ES-I3 (cell line): Measurements from ENCODE around the gene COMMD4.
A peak's percentile ranks its signal among the peaks of the same experiment; 100 is the strongest.
"Not testable (repeated sequence)": the region's sequence is repeated elsewhere in the genome, so short reads cannot be mapped to it uniquely, and the experiment has no call there.

Source experiments
- H3K36me3 ChIP-seq: 2 replicates; pipeline ENCODE4 v1.6.1; 2013; ENCODE audit warnings: mild to moderate bottlenecking, low read length, control low read depth, moderate library complexity; ENCODE audit not compliant: insufficient read depth
- H3K4me1 ChIP-seq: 2 replicates; pipeline ENCODE4 v1.6.1; 2013; ENCODE audit warnings: mild to moderate bottlenecking, control low read depth, low read length; ENCODE audit not compliant: insufficient read depth
- H3K9ac ChIP-seq: 2 replicates; pipeline ENCODE4 v1.6.1; 2013; ENCODE audit warnings: low read depth, mild to moderate bottlenecking, low read length, moderate library complexity
- H3K9me3 ChIP-seq: 2 replicates; pipeline ENCODE4 v1.6.1; 2013; ENCODE audit warnings: mild to moderate bottlenecking, low read length, moderate library complexity; ENCODE audit not compliant: control insufficient read depth, insufficient read depth

COMMD4 gene

DNA sequence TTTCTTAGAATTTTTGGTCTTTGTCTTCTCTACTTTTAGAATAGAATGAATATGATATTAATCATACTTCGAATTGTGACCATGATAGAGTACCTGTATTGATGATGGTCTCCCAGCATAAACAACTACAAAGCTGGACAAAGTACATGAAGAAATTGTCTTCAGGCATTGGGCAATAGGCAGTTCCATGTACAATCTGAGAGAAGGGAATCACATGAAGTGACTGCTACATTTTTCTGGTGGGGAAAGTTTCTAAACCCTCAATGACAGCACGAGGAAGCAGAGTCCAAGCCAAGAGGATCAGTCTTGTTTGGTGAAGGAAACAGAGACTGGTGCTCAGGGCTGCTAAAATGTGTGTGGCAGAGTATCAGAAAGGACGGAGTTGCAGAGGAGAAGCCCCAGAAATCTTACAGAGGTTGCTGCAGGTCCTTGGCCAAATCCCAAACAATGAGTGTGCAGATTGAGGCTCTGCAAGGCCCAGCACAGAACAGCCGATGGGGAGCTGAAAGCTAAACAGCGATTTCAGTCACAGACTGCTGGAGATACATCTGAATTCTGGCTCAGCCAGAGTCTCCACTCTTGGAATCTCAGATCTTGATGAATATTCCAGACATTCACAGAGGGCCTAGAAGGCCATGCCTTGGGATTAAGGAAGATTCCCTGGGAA is 16.5 kb upstream of the COMMD4 start:
- not testable (repeated sequence) for H3K4me1 ChIP-seq, H3K36me3 ChIP-seq, H3K9me3 ChIP-seq, H3K9ac ChIP-seq

DNA sequence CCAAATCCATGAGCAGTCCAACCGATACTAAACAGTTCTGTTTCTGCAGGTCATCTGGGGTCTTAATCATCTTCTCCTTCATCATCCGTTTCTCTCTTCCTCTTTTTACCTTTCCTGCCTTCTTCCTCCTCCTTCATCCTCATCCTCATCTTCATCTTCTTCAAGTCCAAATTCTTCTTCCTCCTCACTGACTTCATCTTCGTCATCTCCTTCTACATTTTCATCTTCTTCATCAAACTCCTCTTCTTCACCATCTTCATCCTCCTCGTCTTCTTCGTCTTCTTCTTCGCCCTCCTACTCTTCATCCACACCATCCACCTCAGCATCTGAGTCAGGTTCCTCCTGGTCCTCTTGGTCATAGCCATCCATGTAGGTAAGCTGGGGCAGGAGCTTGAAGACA is 14.2 kb upstream of the COMMD4 start:
- no peaks in the 10 kb centered on the region for H3K4me1 ChIP-seq
- no peaks in the 10 kb centered on the region for H3K36me3 ChIP-seq
- no peaks in the 10 kb centered on the region for H3K9me3 ChIP-seq
- H3K9ac ChIP-seq, result no peak overlapping the region

DNA sequence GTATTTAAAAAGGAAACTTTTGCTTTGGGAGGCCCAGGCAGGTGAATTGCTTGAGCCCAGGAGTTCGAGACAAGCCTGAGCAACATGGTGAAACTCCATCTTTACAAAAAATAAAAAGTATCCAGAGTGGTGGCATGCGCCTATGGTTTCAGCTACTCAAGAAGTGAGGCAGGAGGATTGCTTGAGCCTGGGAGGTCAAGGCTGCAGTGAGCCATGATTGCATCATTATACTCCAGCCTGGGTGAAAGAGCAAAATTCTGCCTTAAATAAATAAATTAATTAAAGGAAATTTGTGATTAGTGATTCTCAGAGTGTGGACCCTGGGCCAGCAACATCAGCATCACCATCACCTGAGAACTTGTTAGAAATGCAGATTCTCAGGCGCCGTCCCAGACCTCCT is 9.9 kb upstream of the COMMD4 start:
- Histone ChIP-seq H3K36me3 (no peaks in the 10 kb centered on the region), H3K9ac (no peak overlapping the region), H3K4me1 (no peaks in the 10 kb centered on the region), H3K9me3 (no peaks in the 10 kb centered on the region)

DNA sequence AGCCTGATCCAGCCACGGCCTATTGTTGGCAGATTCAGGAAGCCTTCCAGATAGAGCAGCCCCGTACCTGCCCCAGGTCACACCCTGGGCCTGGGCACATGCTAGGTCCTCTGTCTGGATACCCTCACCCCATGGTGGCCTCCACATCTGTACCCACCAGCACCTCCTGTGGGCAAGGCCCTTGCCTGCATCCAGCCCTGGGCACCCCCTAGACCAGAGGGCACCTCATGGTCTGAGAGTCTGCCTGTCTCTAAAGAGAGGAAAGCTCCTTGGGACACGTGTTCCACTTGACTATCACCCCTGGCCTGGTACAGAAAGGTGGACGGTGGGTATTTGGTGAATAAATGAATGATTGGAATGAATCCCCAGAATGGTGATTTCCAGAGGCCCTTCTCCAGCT is 8.9 kb upstream of the COMMD4 start:
- H3K4me1 ChIP-seq, result no peaks in the 10 kb centered on the region
- H3K36me3 ChIP-seq, result no peaks in the 10 kb centered on the region
- no peaks in the 10 kb centered on the region for H3K9me3 ChIP-seq
- no peak overlapping the region for H3K9ac ChIP-seq

DNA sequence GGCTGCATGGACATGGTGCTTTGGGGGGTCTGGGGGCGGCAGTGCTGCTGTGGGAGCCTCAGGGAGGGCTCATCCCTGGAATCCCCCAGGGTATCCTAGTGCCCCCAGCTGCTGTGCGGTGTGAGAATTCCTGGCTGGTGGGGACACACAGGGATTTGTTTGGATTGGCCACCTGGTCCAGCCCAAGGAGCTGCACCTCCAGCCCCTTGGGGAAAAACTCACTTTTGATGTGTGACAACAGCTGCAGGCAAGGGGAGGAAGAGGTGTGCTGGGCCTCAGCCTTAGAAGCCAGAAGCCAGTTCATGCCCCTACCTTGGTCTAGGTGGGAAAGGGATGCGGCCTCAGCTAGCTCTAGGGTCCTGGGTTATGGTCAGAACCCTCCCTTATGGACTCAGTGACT is 8.4 kb upstream of the COMMD4 start:
- Histone ChIP-seq H3K36me3 (no peaks in the 10 kb centered on the region), H3K9ac (no peak overlapping the region), H3K4me1 (no peaks in the 10 kb centered on the region), H3K9me3 (no peaks in the 10 kb centered on the region)

DNA sequence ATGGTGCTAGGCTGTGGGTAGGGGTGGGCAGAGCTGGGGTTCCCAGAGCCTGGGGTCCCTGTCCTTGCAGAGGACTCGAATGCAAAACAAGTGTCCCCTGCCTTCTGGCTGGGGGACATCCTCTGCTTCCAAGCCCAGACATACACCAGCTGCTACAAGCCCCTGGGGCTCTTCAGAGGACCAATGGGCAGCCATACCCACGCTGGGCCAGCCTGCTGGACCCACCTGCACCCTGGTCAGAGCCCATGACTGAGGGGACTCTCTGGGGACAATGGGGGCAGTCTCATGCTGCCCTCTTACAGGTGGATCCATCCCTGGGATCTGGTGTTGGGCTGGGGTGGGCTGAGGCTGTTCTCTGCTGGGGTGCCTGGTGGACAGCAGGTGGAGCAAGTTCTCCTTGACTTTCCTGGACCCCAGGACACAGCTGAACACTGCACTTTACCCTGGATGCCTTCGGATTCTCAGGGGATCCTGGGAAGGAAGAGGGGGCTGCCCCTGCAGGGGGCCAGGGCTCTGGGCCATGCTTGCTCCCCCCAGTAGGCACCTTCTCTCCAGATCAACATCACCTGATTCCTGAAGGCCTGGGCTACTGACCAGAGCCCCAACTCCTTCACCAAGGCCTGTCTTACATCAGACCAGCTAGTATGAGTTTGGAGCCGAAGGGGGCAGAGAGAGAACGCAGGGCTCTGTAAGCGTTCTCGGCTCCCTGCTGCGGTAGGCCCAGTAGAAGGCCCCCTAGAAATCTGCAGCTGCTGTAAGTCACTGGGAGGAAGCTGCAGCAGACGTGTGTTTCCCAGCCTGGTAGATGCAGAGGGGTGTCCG is 7.2 kb upstream of the COMMD4 start:
- Histone ChIP-seq H3K36me3 (no peaks in the 10 kb centered on the region), H3K9me3 (no peaks in the 10 kb centered on the region), H3K9ac (no peak overlapping the region), H3K4me1 (no peaks in the 10 kb centered on the region)

DNA sequence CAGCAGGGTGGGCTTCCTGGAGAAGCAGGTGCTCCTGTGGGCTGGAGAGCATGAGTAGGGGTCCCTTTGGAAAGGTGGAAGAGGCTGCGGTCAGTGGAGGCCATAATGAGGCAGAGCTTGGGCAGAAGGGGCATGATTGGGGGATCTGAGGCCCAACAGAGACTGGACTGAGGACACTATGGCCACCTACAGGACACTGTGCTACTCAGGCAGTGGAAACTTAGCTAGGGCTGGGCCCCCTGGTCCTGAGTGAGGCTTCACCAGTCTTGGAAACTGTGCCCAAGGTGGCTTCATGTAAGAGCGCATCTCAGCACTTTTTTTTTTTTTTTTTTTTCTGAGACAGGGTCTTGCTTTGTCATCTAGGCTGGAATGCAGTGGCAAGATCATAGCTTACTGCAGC is 6.3 kb upstream of the COMMD4 start:
- Histone ChIP-seq H3K9me3 (no peaks in the 10 kb centered on the region), H3K36me3 (no peaks in the 10 kb centered on the region), H3K9ac (no peak overlapping the region), H3K4me1 (no peaks in the 10 kb centered on the region)

DNA sequence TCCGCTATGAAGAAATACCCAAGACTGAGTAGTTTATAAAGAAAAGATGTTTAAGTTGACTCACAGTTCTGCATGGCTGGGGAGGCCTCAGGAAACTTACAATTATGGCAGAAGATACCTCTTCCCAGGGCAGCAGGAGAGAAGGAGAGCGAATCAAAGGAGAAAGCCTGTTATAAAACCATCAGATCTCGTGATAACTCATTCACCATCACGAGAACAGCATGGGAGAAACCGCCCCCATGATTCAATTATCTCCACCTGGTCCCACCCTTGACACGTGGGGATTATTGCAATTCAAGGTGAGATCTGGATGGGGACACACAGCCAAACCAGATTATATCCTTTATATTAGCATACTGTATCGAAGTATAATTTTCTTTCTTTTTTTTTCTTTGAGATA is 3.8 kb upstream of the COMMD4 start:
- H3K9ac ChIP-seq, H3K9me3 ChIP-seq, H3K36me3 ChIP-seq, H3K4me1 ChIP-seq: not testable (repeated sequence)

DNA sequence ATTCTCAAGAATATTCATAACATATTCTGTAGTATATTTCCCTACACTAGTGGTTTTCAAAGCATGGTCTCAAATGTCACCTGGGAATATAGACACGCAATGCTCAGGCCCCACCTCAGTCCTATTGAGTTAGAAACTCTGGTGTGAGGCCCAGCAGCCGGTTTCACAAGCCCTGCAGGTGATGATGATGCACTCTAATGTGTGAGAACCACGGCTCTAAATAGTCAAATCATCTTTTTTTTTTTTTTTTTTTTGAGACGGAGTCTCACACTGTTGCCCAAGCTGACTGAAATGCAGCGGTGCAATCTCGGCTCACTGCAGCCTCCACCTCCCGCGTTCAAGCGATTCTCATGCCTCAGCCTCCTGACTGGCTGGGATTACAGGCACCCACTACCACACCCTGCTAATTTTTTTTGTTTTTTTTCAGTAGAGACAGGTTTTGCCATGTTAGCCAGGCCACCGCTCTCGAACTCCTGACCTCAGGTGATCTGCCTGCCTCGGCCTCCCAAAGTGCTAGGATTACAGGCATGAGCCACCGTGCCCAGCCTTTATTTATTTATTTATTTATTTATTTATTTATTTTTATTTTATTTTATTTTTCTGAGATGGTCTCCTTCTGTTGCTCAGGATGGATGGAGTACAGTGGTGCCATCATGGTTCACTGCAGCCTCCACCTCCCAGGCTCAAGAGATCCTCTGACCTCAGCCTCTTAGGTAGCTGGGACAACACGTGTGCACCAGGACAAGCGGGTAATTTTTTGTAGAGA is 2.0 kb upstream of the COMMD4 start:
- not testable (repeated sequence) for H3K9me3 ChIP-seq, H3K36me3 ChIP-seq, H3K9ac ChIP-seq, H3K4me1 ChIP-seq

DNA sequence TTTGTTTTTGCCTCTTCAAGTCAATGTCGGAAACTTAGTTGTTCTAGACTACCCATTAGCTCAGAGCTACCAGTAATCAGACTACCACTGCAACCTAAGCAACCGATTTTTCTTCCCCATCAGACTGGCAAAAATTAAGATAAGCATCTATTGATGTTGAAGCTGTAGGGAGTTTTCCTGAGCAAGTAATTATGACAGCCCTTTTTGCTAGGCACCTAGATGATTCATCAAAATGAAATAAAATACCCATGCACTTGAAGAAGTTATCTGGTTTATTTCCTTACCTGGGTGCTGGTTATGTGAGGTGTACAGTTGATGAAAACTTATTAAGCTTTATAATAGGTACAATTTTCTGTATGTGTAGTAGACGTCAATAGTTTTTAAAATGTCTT is 554 bp upstream of the COMMD4 start:
- H3K4me1 ChIP-seq, result no peaks in the 10 kb centered on the region; the same call in 1 of the 2 replicates
- no peaks in the 10 kb centered on the region for H3K36me3 ChIP-seq
- H3K9ac ChIP-seq, result peak overlapping the region; percentile 66; the same call in 1 of the 2 replicates
- no peaks in the 10 kb centered on the region for H3K9me3 ChIP-seq

DNA sequence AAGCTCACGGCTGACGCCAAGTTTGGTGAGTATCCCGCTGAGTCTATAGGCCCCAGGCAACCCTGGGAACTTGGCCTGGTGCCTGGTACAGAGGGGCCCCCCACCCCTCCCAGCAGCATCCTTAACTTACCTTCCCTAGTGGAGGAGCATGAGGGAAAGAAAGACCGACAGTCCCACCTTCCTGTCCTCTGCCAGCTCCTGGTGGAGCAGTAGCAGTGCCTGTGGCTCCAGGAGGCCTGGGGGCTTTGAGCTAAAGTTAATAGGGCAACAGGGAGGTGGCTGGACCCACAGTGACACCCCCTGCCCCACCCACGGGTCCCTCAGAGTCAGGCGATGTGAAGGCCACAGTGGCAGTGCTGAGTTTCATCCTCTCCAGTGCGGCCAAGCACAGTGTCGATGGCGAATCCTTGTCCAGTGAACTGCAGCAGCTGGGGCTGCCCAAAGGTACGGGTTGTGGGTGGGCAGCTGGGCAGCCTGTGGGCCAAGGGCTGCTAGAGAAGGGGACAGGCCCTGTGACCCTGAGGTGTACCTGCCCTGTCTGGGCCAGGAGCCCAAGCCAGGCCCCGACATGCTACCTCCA is 2.9 kb downstream of the COMMD4 start:
- H3K4me1 ChIP-seq, result no peaks in the 10 kb centered on the region; the same call in 1 of the 2 replicates
- no peaks in the 10 kb centered on the region for H3K36me3 ChIP-seq
- no peak overlapping the region for H3K9ac ChIP-seq
- H3K9me3 ChIP-seq, result no peaks in the 10 kb centered on the region

DNA sequence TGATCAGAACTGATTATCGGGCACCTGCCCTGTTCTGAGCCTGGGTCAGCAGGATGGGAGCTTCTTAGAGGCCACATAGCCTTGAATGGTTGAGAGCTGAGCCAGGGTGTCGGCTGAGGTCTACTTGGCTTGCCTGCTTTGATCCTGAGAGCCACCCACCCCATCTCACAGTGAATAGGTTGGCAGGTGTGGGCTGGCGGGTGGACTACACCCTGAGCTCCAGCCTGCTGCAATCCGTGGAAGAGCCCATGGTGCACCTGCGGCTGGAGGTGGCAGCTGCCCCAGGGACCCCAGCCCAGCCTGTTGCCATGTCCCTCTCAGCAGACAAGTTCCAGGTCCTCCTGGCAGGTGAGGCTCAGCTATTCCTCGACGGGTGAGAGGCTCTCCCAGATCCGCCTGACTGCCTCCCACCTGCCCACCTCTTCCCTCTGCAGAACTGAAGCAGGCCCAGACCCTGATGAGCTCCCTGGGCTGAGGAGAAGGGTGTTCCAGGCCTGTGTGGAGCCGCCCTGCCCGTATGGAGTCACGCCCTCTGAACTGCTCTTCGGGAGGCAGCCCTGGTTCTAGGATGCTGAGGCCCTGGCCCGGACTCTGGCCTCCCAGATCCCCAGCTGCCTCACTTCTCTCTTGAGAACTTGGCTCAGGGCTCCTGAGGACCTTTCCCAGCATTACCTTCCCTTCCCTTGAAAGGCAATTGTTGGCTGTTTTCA is 3.8 kb downstream of the COMMD4 start:
- Histone ChIP-seq H3K9me3 (no peaks in the 10 kb centered on the region), H3K36me3 (no peaks in the 10 kb centered on the region), H3K4me1 (no peaks in the 10 kb centered on the region; the same call in 1 of the 2 replicates), H3K9ac (no peak overlapping the region)

DNA sequence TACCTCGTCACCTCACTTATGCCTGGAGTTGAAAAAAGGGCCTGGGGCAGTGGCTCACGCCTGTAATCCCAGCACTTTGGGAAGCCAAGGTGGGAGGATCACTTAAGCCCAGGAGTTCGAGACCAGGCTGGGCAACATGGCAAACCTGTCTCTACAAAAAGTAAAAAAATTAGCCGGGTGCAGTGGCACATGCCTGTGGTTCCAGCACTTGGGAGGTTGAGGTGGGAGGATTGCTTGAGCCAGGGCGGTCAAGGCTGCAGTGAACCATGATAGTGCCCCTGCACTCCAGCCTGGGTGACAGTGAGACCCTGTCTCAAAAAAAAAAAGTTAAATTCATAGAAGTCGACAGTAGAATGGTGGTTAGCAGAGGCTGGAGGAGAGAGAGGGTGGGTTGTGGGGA is 6.4 kb downstream of the COMMD4 start:
- Histone ChIP-seq H3K36me3 (no peaks in the 10 kb centered on the region), H3K9ac (no peak overlapping the region), H3K4me1 (no peaks in the 10 kb centered on the region), H3K9me3 (no peaks in the 10 kb centered on the region)

DNA sequence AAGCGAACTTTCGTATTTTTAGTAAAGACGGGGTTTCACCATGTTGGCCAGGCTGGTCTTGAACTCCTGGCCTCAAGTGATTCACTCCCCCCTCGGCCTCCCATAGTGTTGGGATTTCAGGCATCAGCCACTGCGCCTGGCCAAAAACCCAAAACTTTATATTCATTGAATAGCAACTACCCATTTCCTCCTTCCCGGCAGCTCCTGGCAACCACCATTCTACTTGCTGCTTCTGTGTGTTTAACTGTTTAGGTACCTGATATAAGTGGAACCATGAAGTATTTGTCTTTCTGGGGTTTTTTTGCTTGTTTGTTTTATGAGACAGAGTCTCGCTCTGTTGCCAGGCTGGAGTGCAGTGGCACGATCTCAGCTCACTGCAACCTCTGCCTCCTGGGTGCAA is 8.1 kb downstream of the COMMD4 start:
- H3K4me1 ChIP-seq, H3K36me3 ChIP-seq, H3K9me3 ChIP-seq, H3K9ac ChIP-seq: not testable (repeated sequence)
